Activated CD8-positive, alpha-beta memory T cell treated with anti-CD3 and anti-CD28 coated beads, Interleukin-2, amount 50 U/mL, for 4 hours (primary cell): Measurements from ENCODE around the gene CELF5.

ENCODE experiments used
- DNase-seq: peaks from one replicate; pipeline ENCODE4 v3.0.0-alpha.2; 2020

Gene CELF5

GRCh38 chr19:3248728-3249326, 24.4 kb downstream of the CELF5 start:
- no peak for DNase-seq

DNA sequence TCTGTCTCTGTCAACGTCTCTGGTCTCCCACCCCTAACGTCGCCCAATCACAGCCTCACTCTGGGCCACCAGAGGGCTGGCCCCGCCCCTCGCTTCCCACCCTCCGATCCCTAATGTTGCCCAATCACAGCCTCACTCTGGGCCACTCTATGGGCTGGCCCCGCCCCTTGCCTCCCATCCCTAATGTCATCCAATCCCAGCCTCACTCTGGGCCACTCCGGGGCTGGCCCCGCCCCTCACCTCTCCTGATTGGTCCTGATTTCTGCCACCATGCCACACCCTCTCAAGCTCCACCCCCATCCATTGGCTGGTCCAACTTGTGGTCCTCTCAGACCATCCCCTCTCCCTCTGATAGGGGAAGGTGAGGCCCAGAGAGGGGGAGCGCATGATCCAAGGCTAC, 24.9 kb downstream of the CELF5 start:
- no peak for DNase-seq

DNA sequence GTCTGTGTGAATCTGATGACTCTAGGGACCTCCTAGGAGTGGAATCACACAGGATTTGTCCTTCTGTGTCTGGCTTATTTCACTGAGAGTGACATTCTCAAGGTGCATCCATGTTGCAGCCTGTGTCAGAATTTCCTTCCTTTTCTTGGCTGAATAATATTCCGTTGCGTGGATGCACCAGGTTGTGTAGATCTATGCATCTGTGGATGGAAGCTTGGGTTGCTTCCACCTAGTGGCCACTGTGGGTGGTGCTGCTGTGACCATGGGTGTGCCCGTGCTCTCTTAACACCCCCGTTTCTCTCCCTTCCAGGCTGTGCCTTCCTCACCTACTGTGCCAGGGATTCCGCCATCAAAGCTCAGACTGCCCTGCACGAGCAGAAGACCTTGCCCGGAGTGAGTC, 26.2 kb downstream of the CELF5 start:
- peak; percentile 54 for DNase-seq

DNA sequence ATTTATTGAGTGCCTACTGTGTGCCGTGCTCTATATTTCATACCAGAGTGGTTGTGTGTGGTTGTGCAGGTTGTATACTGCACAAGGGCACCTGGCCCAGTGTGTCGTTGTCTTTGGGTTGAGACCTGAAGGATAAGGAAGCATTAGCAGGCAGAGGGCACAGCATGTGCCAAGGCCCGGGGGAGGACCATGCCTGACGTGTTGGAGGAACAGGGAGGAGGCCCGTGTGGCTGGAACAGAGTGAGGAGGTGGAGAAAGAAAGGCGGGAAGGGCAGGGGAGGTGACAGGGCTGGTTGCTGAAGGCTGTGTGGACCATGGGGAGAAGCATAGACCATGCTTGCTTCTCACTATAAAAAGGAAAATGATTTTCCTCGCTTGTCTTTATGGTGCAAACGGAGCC, 26.8 kb downstream of the CELF5 start:
- DNase-seq: no peak

DNA sequence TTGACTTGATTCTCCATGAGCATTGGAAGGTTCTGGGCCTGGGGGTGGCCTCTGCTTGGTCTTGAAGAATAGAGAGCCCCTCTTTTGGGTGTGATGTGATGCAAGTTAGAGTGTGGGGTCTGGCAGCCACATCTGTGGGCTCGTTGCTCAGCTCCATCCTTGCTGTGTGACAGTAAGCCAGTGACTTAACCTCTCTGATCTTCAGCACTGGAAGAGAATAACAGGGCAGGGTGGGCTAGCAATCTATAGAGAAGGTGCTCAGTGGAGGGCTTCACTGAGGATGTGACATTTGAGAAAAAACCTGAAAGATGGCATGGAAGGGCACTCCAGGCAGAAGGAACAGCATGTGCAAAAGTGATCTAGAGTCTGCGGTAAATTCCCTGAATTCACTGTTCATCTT, 28.2 kb downstream of the CELF5 start:
- no peak for DNase-seq

GRCh38 chr19:3253270-3253669, 28.8 kb downstream of the CELF5 start:
- DNase-seq: no peak

DNA sequence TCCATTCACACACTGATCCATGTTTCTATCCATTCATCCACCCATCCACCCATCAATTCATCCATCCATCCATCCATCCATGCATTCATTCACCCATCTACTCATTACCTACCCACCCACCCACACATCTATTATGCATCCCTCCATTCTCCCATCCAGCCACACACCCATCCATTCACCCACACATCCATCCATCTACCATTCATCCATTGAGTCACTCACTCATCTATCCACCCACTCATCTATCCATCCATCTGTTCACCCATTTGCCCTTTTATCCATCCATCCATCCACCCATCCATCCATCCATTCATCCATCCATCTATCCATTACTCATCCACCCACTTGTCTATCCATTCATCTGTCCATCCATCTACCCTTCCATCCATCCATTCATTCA, 30.1 kb downstream of the CELF5 start:
- no peak for DNase-seq

GRCh38 chr19:3257071-3257470, 32.6 kb downstream of the CELF5 start:
- no peak for DNase-seq

DNA sequence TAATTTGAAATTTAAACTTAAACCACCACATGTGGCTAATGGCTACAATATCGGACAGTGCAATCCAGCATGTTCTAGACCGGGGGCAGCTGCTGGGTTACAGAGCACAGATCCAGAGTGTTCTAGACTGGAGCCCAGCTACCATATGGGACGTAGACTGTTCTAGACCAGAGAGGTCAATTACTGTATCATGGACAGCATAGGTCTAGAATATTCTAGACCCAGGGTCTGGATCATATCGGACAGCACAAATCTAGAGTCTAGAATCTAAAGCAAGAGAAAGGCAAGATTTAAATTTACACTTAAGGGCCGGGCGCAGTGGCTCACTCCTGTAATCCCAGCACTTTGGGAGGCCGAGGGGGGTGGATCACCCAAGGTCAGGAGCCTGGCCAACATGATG, 37.9 kb downstream of the CELF5 start:
- DNase-seq: no peak

GRCh38 chr19:3263866-3264265, 39.4 kb downstream of the CELF5 start:
- DNase-seq: no peak

DNA sequence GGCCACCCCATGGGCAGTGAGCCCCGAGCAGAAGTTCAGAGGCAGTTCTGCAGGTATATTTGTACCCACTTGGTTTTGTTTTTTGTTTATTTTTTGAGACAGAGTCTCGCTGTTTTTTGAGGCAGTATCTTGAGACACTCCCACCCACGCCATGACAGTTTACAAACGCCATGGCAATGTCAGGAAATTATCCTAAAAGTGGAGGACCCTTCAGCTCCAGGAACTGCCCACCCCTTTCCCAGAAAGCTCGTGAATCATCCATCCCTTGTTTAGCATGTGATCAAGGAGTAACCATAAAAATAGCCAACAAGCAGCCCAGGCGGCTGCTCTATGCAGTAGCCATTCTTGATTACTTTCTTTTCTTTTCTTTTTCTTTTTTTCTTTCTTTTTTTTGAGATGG, 41.0 kb downstream of the CELF5 start:
- DNase-seq: no peak

DNA sequence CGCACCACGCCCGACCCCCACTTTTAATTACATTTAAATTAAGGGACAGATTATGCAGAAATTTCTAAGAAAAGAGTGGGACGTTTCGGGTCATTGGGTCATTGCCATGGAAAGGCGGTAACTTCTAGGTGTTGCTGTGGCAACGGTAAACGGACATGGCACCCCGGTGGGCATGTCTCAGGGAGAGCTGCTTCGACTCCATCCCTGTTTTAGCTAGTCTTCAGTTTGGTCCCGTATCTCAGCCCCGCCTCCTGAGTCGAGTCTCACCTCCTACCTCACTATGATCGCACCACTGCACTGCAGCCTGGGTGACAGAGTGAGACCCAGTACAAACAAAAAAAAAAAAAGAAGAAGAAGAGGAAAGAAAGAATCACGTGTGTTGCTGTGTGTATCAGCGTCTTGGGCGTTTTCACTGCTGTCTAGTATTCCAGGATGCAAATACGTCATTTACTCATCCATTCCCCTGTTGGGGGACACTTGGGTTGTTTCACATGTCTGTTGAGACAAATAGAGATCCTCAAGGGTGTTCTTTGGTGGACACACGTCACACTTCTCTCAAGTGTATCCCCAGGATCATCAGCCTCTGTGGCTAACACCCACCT, 41.7 kb downstream of the CELF5 start:
- DNase-seq: no peak

GRCh38 chr19:3266792-3267514, 42.5 kb downstream of the CELF5 start:
- no peak for DNase-seq

DNA sequence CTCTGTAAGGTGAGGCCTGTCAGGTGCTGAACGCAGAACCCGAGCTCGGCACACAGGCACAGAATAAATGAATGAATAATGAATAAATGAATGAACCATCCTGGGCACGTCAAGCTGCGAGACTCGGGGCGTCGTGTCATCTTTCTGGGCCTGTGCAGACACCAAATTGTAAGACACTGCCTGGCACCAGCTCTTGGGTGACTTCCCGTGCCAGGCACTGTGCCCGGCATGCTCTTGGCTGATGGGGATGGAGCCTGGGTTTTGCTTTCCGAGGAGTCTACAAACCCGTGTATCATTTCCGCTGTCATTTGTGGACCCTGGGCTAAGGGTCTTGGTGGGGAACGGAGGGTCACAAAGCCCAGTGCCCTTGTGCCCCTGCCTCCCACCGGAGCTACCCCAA, 43.9 kb downstream of the CELF5 start:
- no peak for DNase-seq

GRCh38 chr19:3268763-3269162, 44.3 kb downstream of the CELF5 start:
- no peak for DNase-seq

GRCh38 chr19:3269916-3270671, 45.6 kb downstream of the CELF5 start:
- no peak for DNase-seq

DNA sequence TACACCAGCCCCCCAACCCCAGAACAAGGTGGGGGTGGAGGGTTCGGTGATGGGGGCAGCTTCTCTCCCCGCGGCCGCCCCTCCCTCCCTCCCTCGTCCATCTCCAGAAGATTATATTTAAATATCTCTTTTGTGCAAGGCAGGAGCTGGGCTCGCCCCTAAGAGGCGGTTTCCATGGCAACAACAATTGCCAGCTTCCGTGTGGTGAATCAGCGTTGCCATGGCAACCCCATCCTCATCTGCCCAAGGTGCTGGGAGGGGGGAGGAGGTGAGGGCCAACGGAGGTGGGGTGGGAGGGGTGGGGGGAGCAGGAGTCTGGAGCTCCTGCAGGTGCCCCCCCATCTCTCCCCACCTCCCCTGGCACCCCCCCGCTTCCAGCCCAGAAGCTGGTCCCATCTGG, 46.4 kb downstream of the CELF5 start:
- peak; percentile 54 for DNase-seq

GRCh38 chr19:3272401-3272931, 48.0 kb downstream of the CELF5 start:
- no peak for DNase-seq

DNA sequence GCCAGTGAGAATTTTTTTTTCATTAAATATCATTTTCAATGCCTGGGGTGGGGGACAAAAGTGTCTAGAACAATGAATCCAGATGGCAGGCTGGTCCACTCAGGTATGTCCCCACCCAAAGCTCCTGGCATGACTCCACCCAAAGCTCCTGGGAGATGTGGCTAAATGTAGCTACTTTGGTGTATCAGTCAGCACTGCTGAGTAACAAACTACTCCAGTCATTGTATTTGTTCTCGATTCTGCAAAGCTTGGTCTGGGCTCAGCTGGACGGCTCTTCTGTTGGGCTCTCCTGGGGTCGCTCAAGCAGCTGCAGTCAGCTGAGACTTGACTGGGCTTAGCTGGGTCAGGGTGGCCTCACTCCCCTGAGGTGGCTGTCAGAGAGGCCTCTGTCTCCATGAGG, 48.5 kb downstream of the CELF5 start:
- no peak for DNase-seq

DNA sequence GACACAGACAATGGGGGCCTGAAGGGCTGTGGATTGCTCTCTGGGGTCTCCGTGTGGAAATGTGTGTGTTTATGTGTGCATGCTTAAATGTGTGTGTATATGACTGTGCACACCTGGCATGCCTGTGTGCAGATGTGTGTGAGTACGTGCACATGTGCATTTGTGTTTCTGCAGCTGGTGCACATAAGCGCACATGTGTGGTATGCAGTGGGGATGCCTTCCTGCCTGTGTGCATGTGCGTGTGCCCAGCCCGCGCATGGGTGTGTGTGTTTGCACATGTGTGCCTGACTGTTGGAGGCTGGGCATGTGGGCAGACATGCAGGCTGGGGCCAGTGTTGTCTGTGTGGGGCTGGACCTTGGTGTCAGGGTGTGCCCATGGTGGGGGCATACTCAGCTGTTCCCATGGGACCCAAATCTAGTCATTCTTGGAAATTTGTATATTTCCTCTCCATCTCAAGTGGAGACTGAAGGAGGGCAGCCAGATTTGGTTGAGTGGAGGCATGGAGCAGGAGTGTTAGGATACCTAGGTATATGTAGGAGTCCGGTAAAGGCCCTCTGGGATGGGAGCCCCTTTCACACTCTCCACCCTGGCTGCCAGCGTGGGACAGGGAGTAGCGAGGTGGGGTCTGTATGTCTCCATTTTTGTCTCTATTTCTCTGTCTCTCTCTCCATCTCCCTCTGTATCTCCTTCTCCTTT, 49.9 kb downstream of the CELF5 start:
- no peak for DNase-seq

DNA sequence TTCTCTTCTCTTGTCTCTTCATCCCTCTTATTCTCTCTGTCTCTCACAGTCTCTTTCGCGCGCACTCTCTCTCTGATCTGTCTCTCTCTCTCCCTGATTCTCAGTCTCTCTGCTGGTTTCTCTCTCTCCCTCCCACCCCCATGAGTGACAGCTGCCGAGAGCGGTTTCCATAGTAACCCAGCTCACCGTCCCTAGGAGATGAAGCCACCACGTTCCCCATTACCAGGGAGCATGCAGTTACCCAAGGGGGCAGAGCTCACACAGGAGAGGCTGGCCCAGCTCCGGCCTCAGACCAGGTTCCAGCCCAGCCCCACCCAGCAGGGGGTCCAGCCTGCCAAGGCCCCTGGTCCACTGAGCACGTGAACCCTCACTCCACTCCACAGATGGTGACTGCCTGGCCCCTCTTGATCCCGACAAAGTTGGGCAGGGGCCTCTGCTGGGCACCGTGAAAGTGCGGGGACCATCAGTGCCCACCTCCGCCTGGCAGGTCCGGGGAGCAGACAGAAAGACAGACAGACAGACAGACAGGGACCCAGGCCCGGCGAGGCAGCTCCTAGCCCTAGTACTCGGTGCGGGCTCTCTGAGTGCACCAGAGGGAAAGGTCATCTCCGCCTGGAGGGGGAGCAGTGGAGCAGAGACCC, 50.6 kb downstream of the CELF5 start:
- peak; percentile 63 for DNase-seq

DNA sequence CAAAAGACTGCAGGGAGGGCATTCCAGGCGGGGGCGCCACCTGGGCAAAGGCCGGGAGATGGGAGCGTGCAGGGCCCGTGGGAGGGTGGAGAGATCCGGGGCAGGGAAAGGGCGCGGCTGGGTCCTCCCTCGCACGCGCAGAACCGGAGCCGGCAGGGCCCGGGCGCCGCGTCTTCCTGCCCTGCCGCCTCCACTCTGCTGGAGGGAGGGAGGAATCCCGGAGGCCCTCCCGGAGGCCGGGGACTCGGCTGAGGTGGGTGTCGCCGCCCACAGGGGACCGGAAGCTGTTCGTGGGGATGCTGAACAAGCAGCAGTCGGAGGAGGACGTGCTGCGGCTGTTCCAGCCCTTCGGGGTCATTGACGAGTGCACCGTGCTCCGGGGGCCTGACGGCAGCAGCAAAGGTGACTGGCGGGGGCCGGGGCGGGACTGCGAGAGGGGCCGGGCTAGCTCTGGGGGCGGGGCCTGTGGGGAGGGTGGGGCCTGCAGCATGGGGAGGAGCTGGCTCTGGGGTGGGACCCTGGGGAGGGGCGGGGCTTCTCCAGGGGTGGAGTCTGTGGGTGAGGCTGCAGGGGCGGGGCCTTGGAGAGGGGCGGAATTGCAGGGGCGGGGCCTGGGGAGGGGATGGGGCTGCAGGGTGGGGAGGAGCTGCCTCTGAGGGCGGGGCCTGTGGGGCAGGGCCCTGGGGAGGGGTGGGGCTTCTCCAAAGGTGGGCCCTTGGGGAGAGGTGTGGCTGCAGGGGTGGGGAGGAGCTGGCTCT, 51.3 kb downstream of the CELF5 start:
- DNase-seq: peak; percentile 91
